Glutamatergic neuron (in vitro differentiated cells): Measurements from ENCODE around the gene PIGU. TPM values are rescaled to one million over a fixed set of nuclear protein-coding genes. Genes with fewer than 3 reads are reported as not detected.
"Not testable (repeated sequence)": the region's sequence is repeated elsewhere in the genome, so short reads cannot be mapped to it uniquely, and the experiment has no call there.

Source experiments
- DNase-seq: peaks from one replicate; pipeline ENCODE4 v3.0.0; 2022
- H3K27ac Mint-ChIP-seq: one replicate; pipeline ENCODE4 v1.8.0; 2020; ENCODE audit warnings: mild to moderate bottlenecking, mixed read lengths, inconsistent platforms; ENCODE audit not compliant: unreplicated experiment
- H3K27me3 Mint-ChIP-seq: one replicate; pipeline ENCODE4 v1.8.0; 2020; ENCODE audit warnings: mild to moderate bottlenecking, moderate library complexity, mixed read lengths, inconsistent platforms; ENCODE audit not compliant: unreplicated experiment
- H3K36me3 Mint-ChIP-seq: one replicate; pipeline ENCODE4 v1.8.0; 2020; ENCODE audit warnings: mild to moderate bottlenecking, mixed read lengths, inconsistent platforms; ENCODE audit not compliant: unreplicated experiment
- H3K4me1 Mint-ChIP-seq: one replicate; pipeline ENCODE4 v1.8.0; 2020; ENCODE audit warnings: mild to moderate bottlenecking, low read depth, mixed read lengths, inconsistent platforms; ENCODE audit not compliant: unreplicated experiment
- H3K4me3 Mint-ChIP-seq: one replicate; pipeline ENCODE4 v1.8.0; 2020; ENCODE audit warnings: mild to moderate bottlenecking, mixed read lengths, inconsistent platforms; ENCODE audit not compliant: unreplicated experiment
- H3K9me3 Mint-ChIP-seq: one replicate; pipeline ENCODE4 v1.8.0; 2020; ENCODE audit warnings: mild to moderate bottlenecking, moderate library complexity, mixed read lengths, inconsistent platforms; ENCODE audit not compliant: unreplicated experiment
- CTCF ChIP-seq: fragments of 200-600 bp; sonication (generic); IDR thresholded peaks from one replicate; pipeline ENCODE4 v1.5.0; 2021; ENCODE audit not compliant: partially characterized antibody, unreplicated experiment
- total RNA-seq: library from RNA; stranded (reverse); fragmentation: NEBNext Ultra II Directional; extraction: Animal tissue kit (Norgen Biotek cat#: 25700); gene quantifications from one replicate; pipeline ENCODE4 v1.2.1, GENCODE V29; 2021; ENCODE audit not compliant: unreplicated experiment

Gene PIGU
- total RNA-seq, 1 donor from 2014 or later = 19.4 TPM

GRCh38 chr20:34717230-34718095 is 40.6 kb upstream of the PIGU start:
- H3K27ac Mint-ChIP-seq = peak overlapping the region; percentile 22

GRCh38 chr20:34716921-34717229 is 40.0 kb upstream of the PIGU start:
- Mint-ChIP-seq H3K36me3 (no peaks in the 10 kb centered on the region), H3K27ac (no peak overlapping the region), H3K9me3 (peaks cover 4% of the 10 kb centered on the region), H3K27me3 (peaks cover 3% of the 10 kb centered on the region), H3K4me1 (peaks cover 4% of the 10 kb centered on the region), H3K4me3 (no peak overlapping the region)
- TF ChIP-seq CTCF = no peak
- DNase-seq = no peak

More at GRCh38 chr20:34717230-34718095, 40.6 kb upstream of the PIGU start:
- peaks cover 1% of the 10 kb centered on the region for H3K9me3 Mint-ChIP-seq
- no peak for DNase-seq
- no peak for TF ChIP-seq CTCF
- peaks cover 3% of the 10 kb centered on the region for H3K27me3 Mint-ChIP-seq
- no peak overlapping the region for H3K4me3 Mint-ChIP-seq
- no peaks in the 10 kb centered on the region for H3K36me3 Mint-ChIP-seq
- H3K4me1 Mint-ChIP-seq = peaks cover 4% of the 10 kb centered on the region

GRCh38 chr20:34715384-34715783 is 38.5 kb upstream of the PIGU start:
- Mint-ChIP-seq H3K4me3 (no peak overlapping the region), H3K27me3 (peaks cover 3% of the 10 kb centered on the region), H3K36me3 (no peaks in the 10 kb centered on the region), H3K27ac (no peak overlapping the region), H3K9me3 (peaks cover 6% of the 10 kb centered on the region), H3K4me1 (peaks cover 9% of the 10 kb centered on the region)
- DNase-seq = no peak
- no peak for TF ChIP-seq CTCF

- H3K27me3 Mint-ChIP-seq, H3K9me3 Mint-ChIP-seq, H3K27ac Mint-ChIP-seq, DNase-seq, H3K4me3 Mint-ChIP-seq, H3K36me3 Mint-ChIP-seq: not testable (repeated sequence)
- H3K4me1 Mint-ChIP-seq = peaks cover 12% of the 10 kb centered on the region
Measured at GRCh38 chr20:34713944-34714515, 37.1 kb upstream of the PIGU start.

GRCh38 chr20:34713194-34713943 is 36.5 kb upstream of the PIGU start:
- no peak for TF ChIP-seq CTCF
- Mint-ChIP-seq H3K36me3 (no peaks in the 10 kb centered on the region), H3K4me3 (no peak overlapping the region), H3K27ac (peak overlapping the region; percentile 20), H3K4me1 (peaks cover 13% of the 10 kb centered on the region), H3K9me3 (peaks cover 11% of the 10 kb centered on the region), H3K27me3 (peaks cover 4% of the 10 kb centered on the region)
- no peak for DNase-seq
